Epithelial cell of proximal tubule (primary cell): ENCODE measurements around the gene KCTD7. TPM values are rescaled to one million over a fixed set of nuclear protein-coding genes. Genes with fewer than 3 reads are reported as not detected.
"Not testable (repeated sequence)": the region's sequence is repeated elsewhere in the genome, so short reads cannot be mapped to it uniquely, and the experiment has no call there.

Source experiments
- DNase-seq: peaks from one replicate; pipeline ENCODE4 v3.0.0-alpha.2; 2011; ENCODE audit warnings: low read depth
- H3K4me3 ChIP-seq: 2 replicates; pipeline ENCODE4 v1.5.1; 2011; ENCODE audit warnings: low read depth, mild to moderate bottlenecking, low read length
- CTCF ChIP-seq: conservative IDR thresholded peaks from 2 replicates; pipeline ENCODE4 v1.5.1; 2012; ENCODE audit warnings: low read depth, mild to moderate bottlenecking, low read length
- total RNA-seq: library from RNA; depleted of rRNA; stranded (reverse); fragments of >200 nt; gene quantifications from 2 replicates; pipeline ENCODE4 v1.2.3, GENCODE V29; 2015

Gene KCTD7
- total RNA-seq, 1 donor from 2014 or later: 8.3 TPM

- no peak for DNase-seq
- H3K4me3 ChIP-seq: no peak overlapping the region
- TF ChIP-seq CTCF: no peak
Observed at GRCh38 chr7:66630531-66630930, 1.9 kb downstream of the KCTD7 start.

GRCh38 chr7:66631471-66631870, 2.8 kb downstream of the KCTD7 start:
- TF ChIP-seq CTCF: no peak
- H3K4me3 ChIP-seq: no peak overlapping the region
- no peak for DNase-seq

GRCh38 chr7:66634816-66635215, 6.1 kb downstream of the KCTD7 start:
- H3K4me3 ChIP-seq: no peak overlapping the region
- DNase-seq: no peak
- TF ChIP-seq CTCF: no peak

- not testable (repeated sequence) for DNase-seq, H3K4me3 ChIP-seq
Observed at GRCh38 chr7:66635322-66635981, 6.8 kb downstream of the KCTD7 start.

- peak; percentile 32 for DNase-seq
- not testable (repeated sequence) for H3K4me3 ChIP-seq
Observed at GRCh38 chr7:66635982-66636546, 7.4 kb downstream of the KCTD7 start.

- no peak overlapping the region for H3K4me3 ChIP-seq
- TF ChIP-seq CTCF: no peak
- no peak for DNase-seq
Observed at GRCh38 chr7:66638309-66639099, 9.8 kb downstream of the KCTD7 start.

- no peak overlapping the region for H3K4me3 ChIP-seq
- no peak for TF ChIP-seq CTCF
- no peak for DNase-seq
Observed at GRCh38 chr7:66639773-66640172, 11.1 kb downstream of the KCTD7 start.
